ENCODE measurements around the gene GUK1.

GUK1 gene

GRCh38 chr1:228158151-228159007, 18.3 kb downstream of the GUK1 start:
- TF ChIP-seq CTCF (IDR thresholded peaks at IDR 0.05; ENCODE audit: low read depth, low read length): no peak
- DNase-seq (ENCODE audit: low read depth in 2 of 2): no peak
- H3K4me3 ChIP-seq (replicated peaks in 1 of 2; ENCODE audit: low read depth in 2 of 2, low read length in 2 of 2): no peak overlapping the region

- H3K4me3 ChIP-seq (replicated peaks in 1 of 2; ENCODE audit: low read depth in 2 of 2, low read length in 2 of 2): no peak overlapping the region
- no peak for DNase-seq (ENCODE audit: low read depth in 2 of 2)
- no peak for TF ChIP-seq CTCF (IDR thresholded peaks at IDR 0.05; ENCODE audit: low read depth, low read length)
Measured at GRCh38 chr1:228159008-228159665, 19.1 kb downstream of the GUK1 start.

GRCh38 chr1:228160201-228160761, 20.2 kb downstream of the GUK1 start:
- DNase-seq (ENCODE audit: low read depth in 2 of 2): no peak
- no peak overlapping the region for H3K4me3 ChIP-seq (replicated peaks in 1 of 2; ENCODE audit: low read depth in 2 of 2, low read length in 2 of 2)
- TF ChIP-seq CTCF (IDR thresholded peaks at IDR 0.05; ENCODE audit: low read depth, low read length): no peak

- TF ChIP-seq CTCF (IDR thresholded peaks at IDR 0.05; ENCODE audit: low read depth, low read length): no peak
- no peak overlapping the region for H3K4me3 ChIP-seq (replicated peaks in 1 of 2; ENCODE audit: low read depth in 2 of 2, low read length in 2 of 2)
- DNase-seq (ENCODE audit: low read depth in 2 of 2): no peak
Measured at GRCh38 chr1:228161362-228161761, 21.3 kb downstream of the GUK1 start.

- no peak for DNase-seq (ENCODE audit: low read depth in 2 of 2)
- H3K4me3 ChIP-seq (replicated peaks in 1 of 2; ENCODE audit: low read depth in 2 of 2, low read length in 2 of 2): no peak overlapping the region
- TF ChIP-seq CTCF (IDR thresholded peaks at IDR 0.05; ENCODE audit: low read depth, low read length): no peak
Measured at GRCh38 chr1:228161866-228162265, 21.8 kb downstream of the GUK1 start.

GRCh38 chr1:228162286-228163006, 22.4 kb downstream of the GUK1 start:
- H3K4me3 ChIP-seq (replicated peaks in 1 of 2; ENCODE audit: low read depth in 2 of 2, low read length in 2 of 2): no peak overlapping the region
- peak; percentile 44 to 57 for DNase-seq (ENCODE audit: low read depth in 2 of 2)
- TF ChIP-seq CTCF (IDR thresholded peaks at IDR 0.05; ENCODE audit: low read depth, low read length): no peak

Measured in cardiac fibroblast (primary cell).